Ishikawa (cell line): Measurements from ENCODE around the gene NTN1.

Experiments used
- CEBPB ChIP-seq: IDR thresholded peaks from 2 replicates; pipeline ENCODE4 v1.6.1; 2012
- CREB1 ChIP-seq: IDR thresholded peaks from 2 replicates; pipeline ENCODE4 v1.6.1; 2012; ENCODE audit warnings: low read depth
- EGR1 ChIP-seq: IDR thresholded peaks from 2 replicates; pipeline ENCODE4 v1.6.1; 2012
- EP300 ChIP-seq: IDR thresholded peaks from 2 replicates; pipeline ENCODE4 v1.6.1; 2012; ENCODE audit warnings: borderline replicate concordance
- FOXM1 ChIP-seq: IDR thresholded peaks from 2 replicates; pipeline ENCODE4 v1.6.1; 2012; ENCODE audit warnings: low read depth, borderline replicate concordance
- NFIC ChIP-seq: IDR thresholded peaks from 2 replicates; pipeline ENCODE4 v1.6.1; 2012
- RAD21 ChIP-seq: IDR thresholded peaks from 2 replicates; pipeline ENCODE4 v1.6.1; 2012; ENCODE audit warnings: low read depth
- TAF1 ChIP-seq: IDR thresholded peaks from 2 replicates; pipeline ENCODE4 v1.6.1; 2012; ENCODE audit warnings: low read depth, mild to moderate bottlenecking
- TCF12 ChIP-seq: IDR thresholded peaks from 2 replicates; pipeline ENCODE4 v1.6.1; 2012; ENCODE audit warnings: low read depth
- TEAD4 ChIP-seq: IDR thresholded peaks from 2 replicates; pipeline ENCODE4 v1.6.1; 2012
- USF1 ChIP-seq: IDR thresholded peaks from 2 replicates; pipeline ENCODE4 v1.6.1; 2012
- YY1 ChIP-seq: IDR thresholded peaks from 2 replicates; pipeline ENCODE4 v1.6.1; 2012; ENCODE audit warnings: low read depth
- ZBTB7A ChIP-seq: IDR thresholded peaks from 2 replicates; pipeline ENCODE4 v1.6.1; 2012; ENCODE audit warnings: low read depth
- TF ChIP-seq, protein P1 (sequence below): IDR thresholded peaks from 2 replicates; pipeline ENCODE4 v1.6.1; 2012
- TF ChIP-seq, protein P2 (sequence below): IDR thresholded peaks from 2 replicates; pipeline ENCODE4 v1.6.1; 2012; ENCODE audit warnings: low read depth, mild to moderate bottlenecking

The NTN1 gene

GRCh38 chr17:9090641-9091096 lies 69.4 kb downstream of the NTN1 start:
- TF ChIP-seq CEBPB (no peak), NFIC (no peak), EP300 (no peak), TCF12 (no peak), TAF1 (no peak), CREB1 (no peak), YY1 (no peak), ZBTB7A (no peak), FOXM1 (no peak), USF1 (no peak), TEAD4 (no peak), RAD21 (no peak), EGR1 (no peak)
- TF ChIP-seq, protein P1, sequence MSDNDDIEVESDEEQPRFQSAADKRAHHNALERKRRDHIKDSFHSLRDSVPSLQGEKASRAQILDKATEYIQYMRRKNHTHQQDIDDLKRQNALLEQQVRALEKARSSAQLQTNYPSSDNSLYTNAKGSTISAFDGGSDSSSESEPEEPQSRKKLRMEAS = no peak
- TF ChIP-seq, protein P2, sequence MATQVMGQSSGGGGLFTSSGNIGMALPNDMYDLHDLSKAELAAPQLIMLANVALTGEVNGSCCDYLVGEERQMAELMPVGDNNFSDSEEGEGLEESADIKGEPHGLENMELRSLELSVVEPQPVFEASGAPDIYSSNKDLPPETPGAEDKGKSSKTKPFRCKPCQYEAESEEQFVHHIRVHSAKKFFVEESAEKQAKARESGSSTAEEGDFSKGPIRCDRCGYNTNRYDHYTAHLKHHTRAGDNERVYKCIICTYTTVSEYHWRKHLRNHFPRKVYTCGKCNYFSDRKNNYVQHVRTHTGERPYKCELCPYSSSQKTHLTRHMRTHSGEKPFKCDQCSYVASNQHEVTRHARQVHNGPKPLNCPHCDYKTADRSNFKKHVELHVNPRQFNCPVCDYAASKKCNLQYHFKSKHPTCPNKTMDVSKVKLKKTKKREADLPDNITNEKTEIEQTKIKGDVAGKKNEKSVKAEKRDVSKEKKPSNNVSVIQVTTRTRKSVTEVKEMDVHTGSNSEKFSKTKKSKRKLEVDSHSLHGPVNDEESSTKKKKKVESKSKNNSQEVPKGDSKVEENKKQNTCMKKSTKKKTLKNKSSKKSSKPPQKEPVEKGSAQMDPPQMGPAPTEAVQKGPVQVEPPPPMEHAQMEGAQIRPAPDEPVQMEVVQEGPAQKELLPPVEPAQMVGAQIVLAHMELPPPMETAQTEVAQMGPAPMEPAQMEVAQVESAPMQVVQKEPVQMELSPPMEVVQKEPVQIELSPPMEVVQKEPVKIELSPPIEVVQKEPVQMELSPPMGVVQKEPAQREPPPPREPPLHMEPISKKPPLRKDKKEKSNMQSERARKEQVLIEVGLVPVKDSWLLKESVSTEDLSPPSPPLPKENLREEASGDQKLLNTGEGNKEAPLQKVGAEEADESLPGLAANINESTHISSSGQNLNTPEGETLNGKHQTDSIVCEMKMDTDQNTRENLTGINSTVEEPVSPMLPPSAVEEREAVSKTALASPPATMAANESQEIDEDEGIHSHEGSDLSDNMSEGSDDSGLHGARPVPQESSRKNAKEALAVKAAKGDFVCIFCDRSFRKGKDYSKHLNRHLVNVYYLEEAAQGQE = no peak

DNA sequence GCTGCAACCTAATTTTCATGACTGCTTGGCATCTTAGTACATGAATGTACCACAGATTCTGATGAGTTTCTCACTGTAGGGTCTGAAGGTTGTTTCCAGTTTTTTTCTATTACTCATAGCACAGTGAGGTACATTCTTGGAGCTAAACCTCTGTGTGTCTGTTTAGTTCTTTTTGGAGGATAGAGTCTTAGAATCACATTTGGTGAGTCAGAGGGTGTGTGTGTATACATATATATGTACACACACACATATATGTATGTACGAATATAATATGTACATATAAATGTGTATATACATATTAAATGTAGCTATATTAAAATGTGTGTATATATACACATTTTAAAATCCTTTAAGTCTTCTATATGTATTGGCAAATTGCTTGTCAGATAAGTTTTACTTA lies 72.9 kb downstream of the NTN1 start:
- TF ChIP-seq, protein P2 = no peak
- no peak for TF ChIP-seq TAF1

DNA sequence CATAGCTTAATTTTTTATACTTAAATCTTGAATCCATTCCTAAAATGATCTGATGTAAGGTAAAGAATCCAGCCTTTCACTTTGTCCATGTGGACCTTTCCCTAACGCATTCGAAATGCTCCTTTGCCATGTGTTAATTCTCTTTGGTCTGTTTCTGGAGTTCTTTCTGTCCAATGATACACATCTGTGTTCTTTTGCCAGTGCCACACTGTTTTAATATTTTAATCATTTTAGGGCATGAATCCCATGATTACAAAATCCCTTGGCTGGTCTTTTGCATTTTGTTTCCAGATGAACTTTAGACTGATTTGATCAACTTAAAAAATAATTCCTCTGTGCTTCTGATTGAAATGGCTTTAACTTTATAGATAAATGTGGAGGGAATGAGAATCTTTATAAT lies 74.1 kb downstream of the NTN1 start:
- TF ChIP-seq, protein P2 = no peak
- TF ChIP-seq TAF1 = no peak
- TF ChIP-seq EGR1 = no peak

GRCh38 chr17:9098242-9098825 lies 77.0 kb downstream of the NTN1 start:
- TF ChIP-seq, protein P2 = no peak
- no peak for TF ChIP-seq YY1
- no peak for TF ChIP-seq CEBPB
- no peak for TF ChIP-seq TEAD4
- no peak for TF ChIP-seq RAD21
- no peak for TF ChIP-seq ZBTB7A
- no peak for TF ChIP-seq NFIC
- no peak for TF ChIP-seq TAF1
- no peak for TF ChIP-seq USF1
- TF ChIP-seq EGR1 = no peak
- no peak for TF ChIP-seq FOXM1
- TF ChIP-seq EP300 = no peak
- TF ChIP-seq TCF12 = no peak
- TF ChIP-seq, protein P1 = no peak
- no peak for TF ChIP-seq CREB1
